Activated CD8-positive, alpha-beta T cell treated with anti-CD3 and anti-CD28 coated beads for 36 hours (primary cell): ENCODE data around the gene INPP5D. TPM values are rescaled to one million over a fixed set of nuclear protein-coding genes. Genes with fewer than 3 reads are reported as not detected.

ENCODE experiments used
- ATAC-seq: fragments of 200-7000 bp; cut with Tn5 transposase; one replicate; pipeline ENCODE4 v1.10.0; 2021; ENCODE audit warnings: mild to moderate bottlenecking, moderate library complexity
- CTCF ChIA-PET: fragments of 350-600 bp; sonication (Branson Sonifier 250); formaldehyde crosslinking; loops from one replicate; lab custom pipeline; 2021; ENCODE audit warnings: antibody characterized with exemption; lab: Charles Lee
- POLR2A ChIA-PET: fragments of 350-600 bp; sonication (Branson Sonifier 250); formaldehyde crosslinking; loops from one replicate; lab custom pipeline; 2021; ENCODE audit warnings: antibody characterized with exemption; lab: Charles Lee
- DNase-seq: peaks from one replicate; pipeline ENCODE4 v3.0.0-alpha.2; 2020
- H3K27ac Mint-ChIP-seq: one replicate; pipeline ENCODE4 v1.8.0; 2021; ENCODE audit warnings: mild to moderate bottlenecking, mixed read lengths
- H3K27me3 Mint-ChIP-seq: one replicate; pipeline ENCODE4 v1.8.0; 2021; ENCODE audit warnings: mixed read lengths
- H3K36me3 Mint-ChIP-seq: one replicate; pipeline ENCODE4 v1.8.0; 2021; ENCODE audit warnings: low read depth, mixed read lengths
- H3K4me1 Mint-ChIP-seq: one replicate; pipeline ENCODE4 v1.8.0; 2021; ENCODE audit warnings: low read depth, mixed read lengths
- H3K4me3 Mint-ChIP-seq: one replicate; pipeline ENCODE4 v1.8.0; 2021; ENCODE audit warnings: mild to moderate bottlenecking, moderate library complexity, mixed read lengths
- H3K9me3 Mint-ChIP-seq: one replicate; pipeline ENCODE4 v1.8.0; 2021; ENCODE audit warnings: mixed read lengths
- CTCF ChIP-seq: fragments of 200-600 bp; IDR thresholded peaks from one replicate; pipeline ENCODE4 v1.8.0; 2022; ENCODE audit warnings: antibody characterized with exemption, mild to moderate bottlenecking
- intact Hi-C: fragments of 100-400 bp; cut with micrococcal nuclease; formaldehyde crosslinking; loops from one replicate; pipeline ENCODE4 v1.10.0; 2022
- total RNA-seq, 2 experiments: library from RNA; stranded (reverse); gene quantifications; one replicate each; pipeline ENCODE4 v1.2.3, GENCODE V29; 2021

Gene INPP5D
- total RNA-seq, 2 experiments from 2014 or later: 38.6 to 40.2 TPM

- ATAC-seq (peak; percentile 61), DNase-seq (no peak)
- Mint-ChIP-seq H3K27me3 (no peaks in the 10 kb centered on the region), H3K27ac (no peak overlapping the region), H3K36me3 (peaks cover 11% of the 10 kb centered on the region), H3K9me3 (peaks cover 4% of the 10 kb centered on the region), H3K4me1 (peaks cover 61% of the 10 kb centered on the region), H3K4me3 (no peak overlapping the region)
- ChIA-PET CTCF (interaction anchor here (1.0 kb wide), 1 partner anchor 54 kb away, joined by 3 read pairs; no protein-coding TSS in a partner anchor), POLR2A (interaction anchor here (1.6 kb wide), 1 partner anchor 9 kb away, joined by 5 read pairs; no protein-coding TSS in a partner anchor)
- no peak for TF ChIP-seq CTCF
- intact Hi-C loops: no loop called here
Observed at GRCh38 chr2:233108611-233109490, 48.7 kb downstream of the INPP5D start.

GRCh38 chr2:233111427-233111826 is 51.3 kb downstream of the INPP5D start:
- Mint-ChIP-seq H3K4me3 (no peak overlapping the region), H3K27me3 (no peaks in the 10 kb centered on the region), H3K36me3 (no peaks in the 10 kb centered on the region), H3K4me1 (peaks cover 66% of the 10 kb centered on the region), H3K9me3 (no peaks in the 10 kb centered on the region), H3K27ac (no peak overlapping the region)
- intact Hi-C loops: no loop called here
- POLR2A ChIA-PET: no interaction called here
- ATAC-seq (no peak), DNase-seq (no peak)
- TF ChIP-seq CTCF: no peak
- CTCF ChIA-PET: no interaction called here

DNA sequence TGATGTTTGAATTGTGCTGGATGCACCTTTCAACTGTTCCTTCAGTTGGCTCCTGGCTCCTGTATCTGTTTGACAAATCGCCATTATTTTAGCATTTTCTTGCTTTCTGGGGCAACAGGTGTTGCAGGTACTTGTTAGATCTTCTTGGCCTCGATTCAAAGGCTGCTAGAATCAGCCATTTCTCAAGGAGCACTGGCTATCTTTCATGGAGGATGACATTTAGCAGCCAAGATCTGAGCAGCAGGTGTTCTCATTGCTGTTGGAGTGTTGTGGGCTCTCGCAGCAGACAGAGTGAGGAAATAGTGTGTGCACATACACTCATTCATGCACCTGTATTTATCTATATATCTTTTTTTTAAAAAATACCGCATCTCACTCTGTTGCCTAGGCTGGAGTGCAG is 52.2 kb downstream of the INPP5D start:
- intact Hi-C loops: no loop called here
- POLR2A ChIA-PET: interaction anchor here (1.4 kb wide), 1 partner anchor 10 kb away, joined by 8 read pairs; no protein-coding TSS in a partner anchor
- Mint-ChIP-seq H3K9me3 (no peaks in the 10 kb centered on the region), H3K27ac (no peak overlapping the region), H3K4me3 (no peak overlapping the region), H3K27me3 (no peaks in the 10 kb centered on the region), H3K4me1 (peaks cover 65% of the 10 kb centered on the region), H3K36me3 (peaks cover 2% of the 10 kb centered on the region)
- ATAC-seq (no peak), DNase-seq (no peak)
- CTCF ChIA-PET: no interaction called here
- TF ChIP-seq CTCF: no peak

DNA sequence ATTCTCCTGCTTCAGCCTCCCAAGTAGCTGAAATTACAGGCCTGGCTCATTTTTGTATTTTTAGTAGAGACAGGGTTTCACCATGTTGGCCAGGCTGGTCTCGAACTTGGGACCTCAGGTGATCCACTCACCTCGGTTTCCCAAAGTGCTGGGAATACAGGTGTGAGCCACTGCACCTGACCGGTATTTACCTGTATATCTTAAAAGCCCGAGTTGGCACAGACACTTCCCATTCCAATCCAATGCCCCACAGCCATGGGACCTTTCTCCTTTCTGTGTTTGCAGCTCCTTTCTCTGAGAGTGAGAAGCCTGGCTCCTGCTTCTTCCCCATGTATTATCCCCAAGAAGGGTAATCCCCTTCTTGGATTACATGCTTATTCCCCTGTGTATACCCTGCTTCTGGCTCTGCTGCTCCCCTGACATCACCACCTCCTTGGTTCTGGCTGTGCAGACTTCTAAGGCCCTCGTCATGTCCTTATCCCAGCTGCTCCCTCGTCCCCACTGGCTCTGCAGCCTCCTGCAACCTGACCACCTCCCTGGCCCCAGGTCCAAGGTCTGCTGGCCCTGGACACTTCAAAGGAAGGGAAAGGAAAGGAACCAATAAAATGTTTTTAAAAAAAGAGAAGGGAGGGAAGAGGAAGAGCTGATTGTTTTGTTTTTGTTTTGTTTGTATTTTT is 52.8 kb downstream of the INPP5D start:
- Mint-ChIP-seq H3K4me1 (peaks cover 65% of the 10 kb centered on the region), H3K4me3 (no peak overlapping the region), H3K9me3 (no peaks in the 10 kb centered on the region), H3K36me3 (peaks cover 2% of the 10 kb centered on the region), H3K27me3 (no peaks in the 10 kb centered on the region), H3K27ac (no peak overlapping the region)
- POLR2A ChIA-PET: interaction anchor here (1.4 to 1.6 kb wide), 2 partner anchors 9 to 13 kb away, joined by 4 to 8 read pairs; no protein-coding TSS in a partner anchor
- CTCF ChIA-PET: interaction anchor here (0.7 kb wide), 1 partner anchor 60 kb away, joined by 3 read pairs; no protein-coding TSS in a partner anchor
- ATAC-seq (no peak), DNase-seq (no peak)
- no peak for TF ChIP-seq CTCF
- intact Hi-C loops: no loop called here
